ENCODE results near the gene LEPR.

LEPR gene

GRCh38 chr1:65412984-65413375 lies 7.5 kb upstream of the LEPR start:
- no peak for TF ChIP-seq CTCF (conservative IDR thresholded peaks at IDR 0.05; ENCODE audit: low read depth, low read length)
- H3K4me3 ChIP-seq (ENCODE audit: low read length) = no peak overlapping the region
- no peak for DNase-seq (ENCODE audit: low read depth)

- TF ChIP-seq CTCF (conservative IDR thresholded peaks at IDR 0.05; ENCODE audit: low read depth, low read length) = no peak
- H3K4me3 ChIP-seq (ENCODE audit: low read length) = no peak overlapping the region
- DNase-seq (ENCODE audit: low read depth) = no peak
Measured at GRCh38 chr1:65414538-65414937, 5.9 kb upstream of the LEPR start.

GRCh38 chr1:65416767-65417166 lies 3.7 kb upstream of the LEPR start:
- no peak overlapping the region for H3K4me3 ChIP-seq (ENCODE audit: low read length)
- no peak for TF ChIP-seq CTCF (conservative IDR thresholded peaks at IDR 0.05; ENCODE audit: low read depth, low read length)
- no peak for DNase-seq (ENCODE audit: low read depth)

- no peak for DNase-seq (ENCODE audit: low read depth)
- no peak overlapping the region for H3K4me3 ChIP-seq (ENCODE audit: low read length)
- TF ChIP-seq CTCF (conservative IDR thresholded peaks at IDR 0.05; ENCODE audit: low read depth, low read length) = no peak
Measured at GRCh38 chr1:65417729-65418128, 2.7 kb upstream of the LEPR start.

- no peak for TF ChIP-seq CTCF (conservative IDR thresholded peaks at IDR 0.05; ENCODE audit: low read depth, low read length)
Measured at GRCh38 chr1:65418522-65419185, 1.8 kb upstream of the LEPR start.

GRCh38 chr1:65419681-65420589 lies 533 bp upstream of the LEPR start:
- peak; percentile 92 for DNase-seq (ENCODE audit: low read depth)
- TF ChIP-seq CTCF (conservative IDR thresholded peaks at IDR 0.05; ENCODE audit: low read depth, low read length) = no peak
- H3K4me3 ChIP-seq (ENCODE audit: low read length) = peak overlapping the region; percentile 88

More at GRCh38 chr1:65418522-65419185, 1.8 kb upstream of the LEPR start:
- no peak overlapping the region for H3K4me3 ChIP-seq (ENCODE audit: low read length)
- no peak for DNase-seq (ENCODE audit: low read depth)
